Spleen (tissue), 7 donors: ENCODE measurements around the gene PRR22.

ENCODE experiments used
- CTCF ChIP-seq, 11 experiments: fragments of 200-600 bp in 7 of 11; fragments of 450-650 bp in 4 of 11; sonication (generic) in 4 of 11; IDR thresholded peaks in 8 of 11; conservative IDR thresholded peaks in 3 of 11; 1 replicate in 7 of 11; 2 replicates in 4 of 11; pipeline versions ENCODE4 v1.4.0 to v1.8.0; 2016 to 2021; ENCODE audit warnings: antibody characterized with exemption in 11 of 11, inconsistent platforms in 4 of 11, mild to moderate bottlenecking in 1 of 11
- POLR2A ChIP-seq, 3 donors: fragments of 450-650 bp; IDR thresholded peaks; one replicate each; pipeline ENCODE4 v1.5.1; 2017; ENCODE audit warnings: antibody characterized with exemption in 3 of 3, mild to moderate bottlenecking in 1 of 3
- POLR2AphosphoS5 ChIP-seq, 3 donors: sonication (generic); formaldehyde crosslinking; IDR thresholded peaks; one replicate each; pipeline ENCODE4 v1.5.1; 2017; ENCODE audit warnings: antibody characterized with exemption in 3 of 3
- donor health status: DM: no; HTN: no; CAD: no; lungs with moderate emphysema.
- donor health status: DM: no; HTN: no; CAD: no.
- donor health status: DM: no; HTN: no; CAD: no.

GRCh38 chr19:5793188-5793587, 8.6 kb upstream of the PRR22 start:
- no peak for TF ChIP-seq CTCF (IDR thresholded peaks at IDR 0.05 in 8 of 11, conservative IDR thresholded peaks at IDR 0.05 in 3 of 11)
- TF ChIP-seq POLR2A (IDR thresholded peaks at IDR 0.05): no peak
- no peak for TF ChIP-seq POLR2AphosphoS5 (IDR thresholded peaks at IDR 0.05)
